Duodenal mucosa (tissue), 2 donors: ENCODE measurements around the gene RASSF10.
"Not testable (repeated sequence)": the region's sequence is repeated elsewhere in the genome, so short reads cannot be mapped to it uniquely, and the experiment has no call there.

Experiments
- H3K27ac ChIP-seq: one replicate; pipeline ENCODE4 v1.7.0; 2013; ENCODE audit warnings: low read depth, low read length
- H3K27me3 ChIP-seq, 2 donors: one replicate each; pipeline ENCODE4 v1.7.0; 2013; ENCODE audit warnings: low read length in 2 of 2, control low read depth in 1 of 2; ENCODE audit not compliant: insufficient read depth in 2 of 2, control insufficient read depth in 1 of 2
- H3K36me3 ChIP-seq, 2 donors: one replicate each; pipeline ENCODE4 v1.7.0; 2013; ENCODE audit warnings: low read length in 2 of 2, control low read depth in 1 of 2; ENCODE audit not compliant: insufficient read depth in 2 of 2, control insufficient read depth in 1 of 2
- H3K4me1 ChIP-seq, 2 donors: one replicate each; pipeline ENCODE4 v1.7.0; 2013; ENCODE audit warnings: low read length in 2 of 2, control low read depth in 1 of 2; ENCODE audit not compliant: insufficient read depth in 2 of 2, control insufficient read depth in 1 of 2
- H3K4me3 ChIP-seq, 2 donors: one replicate each; pipeline ENCODE4 v1.7.0; 2013; ENCODE audit warnings: low read length in 2 of 2, low read depth in 1 of 2
- H3K9ac ChIP-seq, 2 donors: one replicate each; pipeline ENCODE4 v1.7.0; 2013; ENCODE audit warnings: low read length in 2 of 2, low read depth in 1 of 2
- H3K9me3 ChIP-seq, 2 donors: one replicate each; pipeline ENCODE4 v1.7.0; 2013; ENCODE audit warnings: low read length in 2 of 2, control low read depth in 1 of 2; ENCODE audit not compliant: control insufficient read depth in 1 of 2

The RASSF10 gene

DNA sequence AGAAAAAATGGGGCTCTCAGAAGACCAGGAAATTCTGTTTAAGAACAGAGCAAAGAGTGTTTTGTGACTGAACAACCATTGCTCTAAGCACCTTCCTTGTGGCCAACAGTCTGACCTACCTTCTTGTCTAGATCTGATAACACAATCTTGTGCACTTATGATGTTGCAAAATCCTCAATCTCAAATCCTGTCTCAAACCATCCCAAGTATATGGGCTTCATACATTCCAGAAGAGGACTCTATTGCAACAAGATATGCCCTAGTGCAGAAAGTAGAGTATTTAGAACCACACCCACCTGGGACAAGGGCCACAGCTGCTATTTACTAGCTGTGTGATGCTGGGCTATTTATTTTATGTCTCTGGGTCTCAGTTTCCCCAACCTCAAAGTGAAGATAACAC, 27.1 kb downstream of the RASSF10 start:
- no peak overlapping the region for H3K4me3 ChIP-seq
- no peaks in the 10 kb centered on the region for H3K27me3 ChIP-seq
- no peak overlapping the region for H3K9ac ChIP-seq
- H3K4me1 ChIP-seq: no peaks in the 10 kb centered on the region
- no peaks in the 10 kb centered on the region for H3K9me3 ChIP-seq
- no peak overlapping the region for H3K27ac ChIP-seq
- H3K36me3 ChIP-seq: no peaks in the 10 kb centered on the region

DNA sequence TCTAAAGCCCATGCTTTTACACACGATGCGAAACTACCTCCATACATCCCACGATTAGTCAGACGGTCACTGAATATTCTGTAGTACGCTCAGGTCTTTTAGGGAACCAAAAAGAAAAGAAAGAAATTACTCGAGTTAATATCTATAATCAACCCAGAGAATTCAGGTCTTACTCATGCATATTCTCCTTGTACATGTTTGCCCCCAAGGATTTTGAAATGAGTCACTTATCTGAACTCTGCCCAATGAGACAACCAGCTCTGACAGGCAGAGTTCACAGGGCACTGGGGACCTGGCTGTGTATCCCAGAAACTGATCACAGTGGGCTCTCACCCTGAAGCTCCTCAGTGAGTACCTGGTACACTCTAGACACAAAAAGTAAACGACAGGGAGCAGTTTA, 29.2 kb downstream of the RASSF10 start:
- Histone ChIP-seq H3K9ac (no peak overlapping the region), H3K36me3 (no peaks in the 10 kb centered on the region), H3K27ac (no peak overlapping the region), H3K4me3 (no peak overlapping the region), H3K4me1 (no peaks in the 10 kb centered on the region), H3K9me3 (no peaks in the 10 kb centered on the region), H3K27me3 (no peaks in the 10 kb centered on the region)

DNA sequence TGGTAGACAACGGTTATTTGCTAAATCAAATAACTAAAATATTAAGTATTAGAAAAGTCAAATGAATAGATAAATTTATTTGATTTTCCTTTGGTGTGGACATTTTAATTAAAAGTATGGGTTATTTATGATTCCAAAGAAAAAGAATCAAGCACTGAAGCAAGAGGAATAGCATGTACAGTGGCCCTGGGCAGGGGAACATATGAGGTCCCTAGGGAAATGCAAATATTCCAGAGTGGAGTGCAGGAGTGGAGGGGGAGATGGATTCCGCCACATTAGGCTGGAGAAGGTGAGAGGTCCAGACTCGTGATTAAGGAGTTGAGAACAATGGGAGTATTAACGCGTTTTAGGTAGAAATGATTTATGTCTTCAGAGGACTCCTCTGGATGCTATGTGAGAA, 30.0 kb downstream of the RASSF10 start:
- no peak overlapping the region for H3K9ac ChIP-seq
- H3K27me3 ChIP-seq: no peaks in the 10 kb centered on the region
- no peaks in the 10 kb centered on the region for H3K9me3 ChIP-seq
- no peak overlapping the region for H3K27ac ChIP-seq
- no peaks in the 10 kb centered on the region for H3K36me3 ChIP-seq
- no peaks in the 10 kb centered on the region for H3K4me1 ChIP-seq
- H3K4me3 ChIP-seq: no peak overlapping the region

DNA sequence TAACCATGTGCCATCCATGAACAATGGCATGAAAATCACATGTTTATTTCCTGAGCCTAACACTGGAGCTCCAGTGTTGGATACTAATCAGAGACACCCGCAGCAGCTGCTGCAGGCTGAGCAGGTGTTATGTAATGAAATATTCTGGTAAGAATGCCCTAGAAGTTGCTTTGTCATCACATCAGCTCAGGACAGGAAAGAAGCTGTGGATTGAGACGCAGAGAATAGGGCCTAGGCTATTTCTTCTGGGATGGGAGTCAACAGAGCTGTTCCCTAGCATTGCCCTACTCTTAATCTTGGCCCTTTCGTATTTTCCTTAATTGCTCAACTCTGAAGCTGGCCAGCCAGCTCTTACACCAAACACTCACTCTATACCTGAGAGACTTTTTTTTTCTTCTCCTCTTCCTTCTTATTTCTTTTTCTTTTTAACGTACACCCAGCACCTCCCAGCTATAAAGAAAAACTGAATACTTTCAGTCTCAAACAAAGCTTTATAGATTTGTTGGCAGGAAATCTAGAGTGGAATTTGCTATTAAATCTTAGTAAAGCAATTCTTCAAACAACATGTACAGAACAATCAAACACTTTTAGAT, 31.9 kb downstream of the RASSF10 start:
- H3K36me3 ChIP-seq: no peaks in the 10 kb centered on the region
- H3K4me1 ChIP-seq: no peaks in the 10 kb centered on the region
- no peaks in the 10 kb centered on the region for H3K9me3 ChIP-seq
- no peak overlapping the region for H3K27ac ChIP-seq
- no peak overlapping the region for H3K4me3 ChIP-seq
- H3K9ac ChIP-seq: no peak overlapping the region
- H3K27me3 ChIP-seq: no peaks in the 10 kb centered on the region

DNA sequence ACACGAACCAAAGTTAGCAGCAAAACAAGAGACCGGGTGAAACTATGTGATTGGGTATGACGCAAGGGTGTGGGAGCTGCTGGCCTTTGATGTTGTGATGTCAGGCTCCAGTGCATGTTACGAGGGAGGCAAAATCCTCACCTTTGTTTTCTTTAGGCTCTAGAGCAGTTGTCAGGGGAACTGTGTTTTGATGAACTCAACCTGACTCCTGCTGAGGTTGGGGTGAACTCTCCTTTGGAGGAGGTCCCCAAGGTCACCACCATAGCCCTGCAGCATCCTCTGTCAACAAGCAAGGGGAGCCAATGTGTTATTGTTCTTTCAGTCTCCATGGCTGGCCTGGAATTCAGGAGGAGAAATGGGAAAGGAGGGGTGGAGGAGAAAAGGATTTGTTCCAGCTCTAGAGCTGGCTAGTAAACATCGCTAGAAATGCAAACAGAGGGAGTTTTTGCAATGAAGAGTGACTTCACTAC, 33.8 kb downstream of the RASSF10 start:
- H3K9ac ChIP-seq: no peak overlapping the region
- no peak overlapping the region for H3K27ac ChIP-seq

DNA sequence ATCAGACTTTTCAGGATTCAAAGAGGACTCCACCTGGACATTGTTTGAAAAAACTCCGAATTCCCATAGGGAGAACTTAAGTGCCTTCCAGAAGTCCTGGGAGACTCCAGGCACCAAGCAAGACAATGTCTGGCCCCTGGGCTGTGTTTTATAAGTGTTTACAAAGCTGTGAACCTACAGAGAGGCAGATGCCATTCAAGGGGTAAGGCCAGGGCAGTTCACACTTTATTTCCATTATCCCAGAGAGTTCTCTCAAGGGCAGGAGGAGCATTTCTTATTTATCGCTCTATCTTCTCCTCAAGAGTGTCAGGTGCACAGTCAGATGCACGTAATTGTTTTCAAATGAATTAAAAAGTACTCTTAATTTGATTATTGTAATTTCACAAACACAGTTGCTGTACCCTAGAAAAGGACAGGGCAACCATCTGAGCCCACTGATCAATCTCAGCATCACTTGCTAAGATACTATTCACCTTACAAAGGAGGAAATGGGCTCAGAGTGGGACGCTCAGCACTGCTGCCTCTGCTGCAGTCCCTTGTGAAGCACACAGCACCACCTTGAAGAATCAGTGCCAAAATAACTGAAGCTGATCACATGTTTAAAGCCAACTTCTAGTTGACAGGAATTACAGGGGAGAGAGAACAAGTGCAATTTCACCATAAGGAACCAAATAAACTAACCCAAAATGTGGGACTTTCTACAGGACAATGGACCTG, 35.0 kb downstream of the RASSF10 start:
- no peaks in the 10 kb centered on the region for H3K4me1 ChIP-seq
- H3K27ac ChIP-seq: no peak overlapping the region
- H3K9ac ChIP-seq: no peak overlapping the region
- no peaks in the 10 kb centered on the region for H3K27me3 ChIP-seq
- H3K9me3 ChIP-seq: no peaks in the 10 kb centered on the region
- no peak overlapping the region for H3K4me3 ChIP-seq
- H3K36me3 ChIP-seq: no peaks in the 10 kb centered on the region

More for the DNA sequence above, 33.8 kb downstream of the RASSF10 start:
- Histone ChIP-seq H3K36me3 (no peaks in the 10 kb centered on the region), H3K4me3 (no peak overlapping the region), H3K4me1 (no peaks in the 10 kb centered on the region), H3K27me3 (no peaks in the 10 kb centered on the region), H3K9me3 (no peaks in the 10 kb centered on the region)

DNA sequence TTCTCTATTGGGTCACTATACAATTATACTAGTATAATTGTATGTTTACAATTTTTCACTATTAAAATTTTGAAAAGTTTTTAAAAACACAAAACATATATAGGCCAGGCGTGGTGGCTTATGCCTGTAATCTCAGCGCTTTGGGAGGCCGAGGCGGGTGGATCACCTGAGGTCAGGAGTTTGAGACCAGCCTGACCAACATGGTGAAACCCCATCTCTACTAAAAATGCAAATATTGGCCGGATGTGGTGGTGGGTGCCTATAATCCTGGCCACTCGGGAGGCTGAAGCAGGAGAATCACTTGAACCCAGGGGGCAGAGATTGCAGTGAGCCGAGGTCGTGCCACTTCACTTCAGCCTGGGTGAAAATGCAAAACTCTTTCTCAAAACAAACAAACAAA, 36.0 kb downstream of the RASSF10 start:
- H3K4me3 ChIP-seq, H3K36me3 ChIP-seq, H3K9me3 ChIP-seq: not testable (repeated sequence)

DNA sequence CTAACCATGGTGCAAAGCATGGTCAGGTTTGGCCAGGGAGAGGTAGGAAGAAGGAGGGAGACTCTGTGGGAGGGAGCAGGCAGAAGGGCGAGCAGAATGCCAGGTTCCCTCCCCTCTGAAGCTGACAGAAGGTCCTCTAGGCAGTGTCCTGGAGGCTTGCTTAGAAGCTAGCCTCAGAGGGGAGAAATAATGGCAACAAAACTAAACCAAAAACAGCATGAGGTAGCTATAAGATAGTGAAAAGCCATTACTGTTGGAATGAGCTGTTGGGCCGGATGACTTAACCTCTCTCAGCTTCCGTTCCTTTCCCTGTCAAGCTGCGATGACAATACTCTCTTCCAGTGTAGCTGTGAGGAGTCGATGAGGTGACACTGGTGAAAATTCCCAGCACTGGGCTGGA, 36.6 kb downstream of the RASSF10 start:
- no peaks in the 10 kb centered on the region for H3K9me3 ChIP-seq
- no peak overlapping the region for H3K27ac ChIP-seq
- no peak overlapping the region for H3K9ac ChIP-seq
- no peaks in the 10 kb centered on the region for H3K4me1 ChIP-seq
- H3K4me3 ChIP-seq: no peak overlapping the region
- H3K36me3 ChIP-seq: no peaks in the 10 kb centered on the region
- no peaks in the 10 kb centered on the region for H3K27me3 ChIP-seq

More for the DNA sequence above, 36.0 kb downstream of the RASSF10 start:
- H3K27me3 ChIP-seq, H3K4me1 ChIP-seq, H3K27ac ChIP-seq, H3K9ac ChIP-seq: not testable (repeated sequence)

DNA sequence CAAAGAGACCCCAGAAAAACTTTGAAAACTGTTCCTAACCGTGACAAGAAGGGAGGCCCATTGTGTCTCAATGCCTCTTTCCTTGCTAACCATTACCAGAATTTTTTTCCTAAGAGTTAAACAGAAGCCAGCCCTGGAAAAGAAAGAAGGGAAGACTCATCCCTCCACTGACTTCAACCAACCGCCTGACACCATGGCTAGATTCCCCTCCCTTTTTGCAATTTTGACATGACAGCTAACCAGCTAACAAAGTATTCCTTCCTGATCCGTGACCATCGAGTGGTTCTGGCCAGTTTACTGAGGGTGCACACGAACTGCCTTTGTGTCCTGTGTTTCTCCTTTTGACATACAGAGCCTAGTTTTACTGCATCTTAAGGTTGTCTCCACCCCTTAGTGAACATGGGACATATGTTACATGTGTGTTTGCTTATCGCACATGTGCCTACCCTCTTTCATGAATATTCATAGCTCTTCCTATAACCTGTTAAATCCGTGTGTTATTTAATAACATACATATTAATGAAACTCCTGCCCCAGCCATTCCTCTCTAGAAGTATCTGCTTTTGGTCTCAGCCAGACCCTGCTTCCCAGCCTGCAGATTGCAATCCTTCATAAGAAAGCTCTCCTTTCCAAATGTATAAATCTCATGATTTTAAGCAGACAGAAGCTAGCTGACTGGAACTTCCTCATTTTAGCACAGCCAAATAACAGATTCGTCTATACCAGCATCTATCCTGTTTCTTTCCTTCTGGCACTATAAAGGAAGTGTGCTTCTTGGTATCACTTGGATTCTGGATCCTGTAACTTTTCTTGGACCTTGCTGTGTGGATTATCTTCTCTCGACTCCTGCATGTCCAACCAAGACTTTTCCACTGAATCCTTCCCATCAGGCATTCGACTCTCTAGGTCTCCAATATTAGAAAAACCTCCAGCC, 37.8 kb downstream of the RASSF10 start:
- no peaks in the 10 kb centered on the region for H3K27me3 ChIP-seq
- H3K27ac ChIP-seq: no peak overlapping the region
- H3K4me1 ChIP-seq: peaks cover 5 to 6% of the 10 kb centered on the region in 2 donors
- H3K4me3 ChIP-seq: no peak overlapping the region
- H3K36me3 ChIP-seq: no peaks in the 10 kb centered on the region
- H3K9me3 ChIP-seq: no peaks in the 10 kb centered on the region
- H3K9ac ChIP-seq: no peak overlapping the region

DNA sequence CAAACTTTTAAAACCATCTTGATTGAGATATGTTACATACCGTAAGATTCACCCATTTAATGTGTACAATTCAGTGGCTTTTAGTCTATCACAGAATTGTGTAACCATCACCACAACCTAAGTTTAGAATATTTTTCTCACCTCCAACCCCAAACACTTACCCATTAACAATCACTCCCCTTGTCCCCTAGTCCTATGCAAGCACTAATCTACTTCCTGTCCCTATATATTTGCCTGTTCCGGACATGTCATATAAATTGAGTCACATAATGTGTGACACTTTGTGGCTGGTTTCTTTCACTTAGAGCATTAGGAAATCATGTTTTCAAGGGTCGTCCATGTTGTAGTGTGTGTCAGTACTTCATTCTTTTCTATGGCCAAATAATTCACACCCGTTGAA, 38.8 kb downstream of the RASSF10 start:
- H3K4me1 ChIP-seq: peaks cover 9% of the 10 kb centered on the region in 2 donors
- H3K27ac ChIP-seq: no peak overlapping the region
- no peaks in the 10 kb centered on the region for H3K9me3 ChIP-seq
- no peak overlapping the region for H3K9ac ChIP-seq
- no peaks in the 10 kb centered on the region for H3K36me3 ChIP-seq
- H3K4me3 ChIP-seq: no peak overlapping the region
- H3K27me3 ChIP-seq: no peaks in the 10 kb centered on the region
